Endodermal cell (in vitro differentiated cells): ENCODE measurements around the gene DGKE. TPM values are rescaled to one million over a fixed set of nuclear protein-coding genes. Genes with fewer than 3 reads are reported as not detected.

Experiments
- DNase-seq: peaks from one replicate; pipeline ENCODE4 v3.0.0-alpha.2; 2017
- H3K27ac ChIP-seq: 2 replicates; pipeline ENCODE4 v1.5.1; 2013; ENCODE audit warnings: mild to moderate bottlenecking, low read depth, low read length, moderate library complexity
- H3K27me3 ChIP-seq: 2 replicates; pipeline ENCODE4 v1.6.1; 2013; ENCODE audit warnings: mild to moderate bottlenecking, low read length, moderate library complexity; ENCODE audit not compliant: insufficient read depth, control insufficient read depth, poor library complexity, severe bottlenecking
- H3K36me3 ChIP-seq: 2 replicates; pipeline ENCODE4 v1.7.0; 2013; ENCODE audit warnings: mild to moderate bottlenecking, low read length, moderate library complexity; ENCODE audit not compliant: control insufficient read depth, insufficient read depth
- H3K4me1 ChIP-seq: one replicate; pipeline ENCODE4 v1.7.0; 2013; ENCODE audit warnings: low read length; ENCODE audit not compliant: control insufficient read depth, insufficient read depth
- H3K4me3 ChIP-seq: 2 replicates; pipeline ENCODE4 v1.5.1; 2013; ENCODE audit warnings: mild to moderate bottlenecking, low read length, moderate library complexity
- H3K9ac ChIP-seq: 2 replicates; pipeline ENCODE4 v1.6.1; 2013; ENCODE audit warnings: mild to moderate bottlenecking, low read length, moderate library complexity; ENCODE audit not compliant: poor library complexity, severe bottlenecking; ENCODE audit errors: extremely low read depth
- H3K9me3 ChIP-seq: 2 replicates; pipeline ENCODE4 v1.6.1; 2013; ENCODE audit warnings: mild to moderate bottlenecking, low read length, moderate library complexity; ENCODE audit not compliant: control insufficient read depth
- H3K27ac Mint-ChIP-seq: 2 replicates; pipeline ENCODE4 v1.8.0; 2020; ENCODE audit warnings: mixed read lengths
- H3K27me3 Mint-ChIP-seq: 2 replicates; pipeline ENCODE4 v1.8.0; 2021; ENCODE audit warnings: mild to moderate bottlenecking, mixed read lengths; ENCODE audit not compliant: insufficient read depth
- H3K36me3 Mint-ChIP-seq: 2 replicates; pipeline ENCODE4 v1.8.0; 2020; ENCODE audit warnings: low read depth, mixed read lengths
- H3K4me1 Mint-ChIP-seq: 2 replicates; pipeline ENCODE4 v1.8.0; 2020; ENCODE audit warnings: mixed read lengths
- H3K4me3 Mint-ChIP-seq: 2 replicates; pipeline ENCODE4 v1.8.0; 2020; ENCODE audit warnings: mild to moderate bottlenecking, moderate library complexity, mixed read lengths
- H3K9me3 Mint-ChIP-seq: 2 replicates; pipeline ENCODE4 v1.8.0; 2020; ENCODE audit warnings: mild to moderate bottlenecking, mixed read lengths
- WGBS, 2 experiments: methylation state at CpG; one replicate each; pipeline versions ENCODE4 v1.1.5 to v1.1.7; 2013; ENCODE audit warnings: missing lambda C conversion rate in 2 of 2, mixed read lengths in 1 of 2; ENCODE audit not compliant: insufficient coverage in 1 of 2, insufficient read length in 1 of 2; 5-methylcytosine and 5-hydroxymethylcytosine counted together
- total RNA-seq, 2 donors: library from RNA; stranded (reverse); fragmentation: NEBNext Ultra II Directional in 1 of 2; extraction: Animal tissue kit (Norgen Biotek cat#: 25700) in 1 of 2; gene quantifications; 2 replicates in 1 of 2; 3 replicates in 1 of 2; pipeline ENCODE4 v1.2.1, GENCODE V29; 2021
- TF ChIP-seq, protein P1 (sequence below): fragments of 200-600 bp; sonication (generic); conservative IDR thresholded peaks from 2 replicates; pipeline ENCODE4 v1.5.0; 2021; ENCODE audit warnings: antibody characterized with exemption, mild to moderate bottlenecking

DGKE gene
- total RNA-seq, 2 donors from 2014 or later = 3.5 to 7.1 TPM

DNA sequence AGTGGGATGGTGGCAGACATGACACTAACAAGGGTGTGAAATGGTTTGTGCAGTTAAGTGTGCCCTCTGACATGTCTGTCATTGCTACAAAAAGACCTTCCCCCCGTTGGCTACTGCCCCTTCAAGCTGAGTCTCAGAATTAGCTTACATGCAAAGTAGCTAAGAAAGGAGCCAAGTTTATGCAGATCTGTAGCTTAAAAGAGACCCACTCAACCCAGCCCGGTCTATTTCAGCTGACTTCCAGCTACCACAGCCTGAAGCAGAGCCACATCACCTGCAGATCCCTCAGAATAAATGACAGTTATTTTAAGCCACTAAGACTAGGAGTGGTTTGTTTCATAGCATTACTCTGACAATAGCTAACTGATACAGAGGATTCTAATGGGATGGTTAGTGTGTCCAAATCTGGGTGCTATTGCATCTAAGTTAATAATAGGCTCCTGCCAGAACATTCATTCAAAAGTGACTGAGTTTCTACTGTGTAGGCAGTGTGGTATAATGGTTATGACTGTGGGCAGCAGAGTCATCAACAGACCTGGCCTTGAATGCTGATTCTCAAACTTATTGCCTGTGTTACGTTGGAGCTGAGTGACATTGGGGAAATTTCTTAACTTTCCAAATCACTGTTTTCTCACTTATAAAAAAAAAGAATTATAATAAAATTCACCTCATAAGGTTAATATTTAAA is 12.0 kb upstream of the DGKE start:
- no peaks in the 10 kb centered on the region for H3K27me3 ChIP-seq
- H3K27ac ChIP-seq = no peak overlapping the region
- H3K36me3 Mint-ChIP-seq = no peaks in the 10 kb centered on the region
- H3K4me1 Mint-ChIP-seq = no peaks in the 10 kb centered on the region
- WGBS, 2 experiments = 72 to 92% methylated on average over 2 to 3 of the region's 3 CpGs
- H3K4me1 ChIP-seq = no peaks in the 10 kb centered on the region
- no peaks in the 10 kb centered on the region for H3K36me3 ChIP-seq
- no peak overlapping the region for H3K9ac ChIP-seq
- TF ChIP-seq, protein P1, sequence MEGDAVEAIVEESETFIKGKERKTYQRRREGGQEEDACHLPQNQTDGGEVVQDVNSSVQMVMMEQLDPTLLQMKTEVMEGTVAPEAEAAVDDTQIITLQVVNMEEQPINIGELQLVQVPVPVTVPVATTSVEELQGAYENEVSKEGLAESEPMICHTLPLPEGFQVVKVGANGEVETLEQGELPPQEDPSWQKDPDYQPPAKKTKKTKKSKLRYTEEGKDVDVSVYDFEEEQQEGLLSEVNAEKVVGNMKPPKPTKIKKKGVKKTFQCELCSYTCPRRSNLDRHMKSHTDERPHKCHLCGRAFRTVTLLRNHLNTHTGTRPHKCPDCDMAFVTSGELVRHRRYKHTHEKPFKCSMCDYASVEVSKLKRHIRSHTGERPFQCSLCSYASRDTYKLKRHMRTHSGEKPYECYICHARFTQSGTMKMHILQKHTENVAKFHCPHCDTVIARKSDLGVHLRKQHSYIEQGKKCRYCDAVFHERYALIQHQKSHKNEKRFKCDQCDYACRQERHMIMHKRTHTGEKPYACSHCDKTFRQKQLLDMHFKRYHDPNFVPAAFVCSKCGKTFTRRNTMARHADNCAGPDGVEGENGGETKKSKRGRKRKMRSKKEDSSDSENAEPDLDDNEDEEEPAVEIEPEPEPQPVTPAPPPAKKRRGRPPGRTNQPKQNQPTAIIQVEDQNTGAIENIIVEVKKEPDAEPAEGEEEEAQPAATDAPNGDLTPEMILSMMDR = no peak
- H3K27me3 Mint-ChIP-seq = peaks cover 3% of the 10 kb centered on the region
- no peak for DNase-seq
- no peak overlapping the region for H3K4me3 Mint-ChIP-seq
- H3K9me3 ChIP-seq = no peaks in the 10 kb centered on the region
- no peaks in the 10 kb centered on the region for H3K9me3 Mint-ChIP-seq
- no peak overlapping the region for H3K4me3 ChIP-seq
- no peak overlapping the region for H3K27ac Mint-ChIP-seq

- H3K27me3 Mint-ChIP-seq = peaks cover 3% of the 10 kb centered on the region
- TF ChIP-seq, protein P1 = no peak
- DNase-seq = no peak
- Histone ChIP-seq H3K4me1 (no peaks in the 10 kb centered on the region), H3K36me3 (no peaks in the 10 kb centered on the region), H3K27ac (no peak overlapping the region), H3K4me3 (no peak overlapping the region), H3K27me3 (no peaks in the 10 kb centered on the region), H3K9me3 (no peaks in the 10 kb centered on the region), H3K9ac (no peak overlapping the region)
- no peaks in the 10 kb centered on the region for H3K9me3 Mint-ChIP-seq
- H3K4me3 Mint-ChIP-seq = no peak overlapping the region
- 95 to 100% methylated on average over 1 to 5 of the region's 5 CpGs for WGBS, 2 experiments
- H3K36me3 Mint-ChIP-seq = no peaks in the 10 kb centered on the region
- no peaks in the 10 kb centered on the region for H3K4me1 Mint-ChIP-seq
- H3K27ac Mint-ChIP-seq = no peak overlapping the region
Measured at GRCh38 chr17:56822725-56823124, 11.2 kb upstream of the DGKE start.

- Mint-ChIP-seq H3K4me3 (no peak overlapping the region), H3K27me3 (peaks cover 3% of the 10 kb centered on the region), H3K27ac (no peak overlapping the region), H3K36me3 (no peaks in the 10 kb centered on the region), H3K4me1 (no peaks in the 10 kb centered on the region), H3K9me3 (no peaks in the 10 kb centered on the region)
- no peak overlapping the region for H3K9ac ChIP-seq
- WGBS, 2 experiments = 93 to 100% methylated on average over 1 to 2 of the region's 2 CpGs
- no peak overlapping the region for H3K27ac ChIP-seq
- no peaks in the 10 kb centered on the region for H3K36me3 ChIP-seq
- H3K27me3 ChIP-seq = no peaks in the 10 kb centered on the region
- no peaks in the 10 kb centered on the region for H3K9me3 ChIP-seq
- H3K4me3 ChIP-seq = no peak overlapping the region
- H3K4me1 ChIP-seq = no peaks in the 10 kb centered on the region
- DNase-seq = no peak
- TF ChIP-seq, protein P1 = no peak
Measured at GRCh38 chr17:56823848-56824247, 10.1 kb upstream of the DGKE start.
